ENCODE data around the gene ANAPC7.

GRCh38 chr12:110348431-110349059 is 55.0 kb downstream of the ANAPC7 start:
- TF ChIP-seq EZH2phosphoT487 (IDR thresholded peaks at IDR 0.05; ENCODE audit: low read length) (no peak), CTCF (IDR thresholded peaks at IDR 0.05; ENCODE audit: low read length) (no peak)
